DOHH2 (cell line): ENCODE data around the gene SMAD7.

Experiments used
- H3F3A ChIP-seq: fragments of 200-600 bp; sonication (generic), shearing (Covaris generic); 2 replicates; pipeline ENCODE4 v1.6.0; 2016; ENCODE audit warnings: antibody characterized with exemption, mild to moderate bottlenecking; ENCODE audit not compliant: control insufficient read depth, insufficient read depth
- H3K27ac ChIP-seq: fragments of 200-600 bp; sonication (generic); 2 replicates; pipeline ENCODE4 v1.5.1; 2014; ENCODE audit warnings: low read depth, mild to moderate bottlenecking, low read length, moderate library complexity
- H3K27me3 ChIP-seq: fragments of 200-600 bp; sonication (generic); 2 replicates; pipeline ENCODE4 v1.6.1; 2014; ENCODE audit warnings: mild to moderate bottlenecking, low read length, mixed read lengths; ENCODE audit not compliant: control insufficient read depth
- H3K36me3 ChIP-seq: fragments of 200-600 bp; sonication (generic); 2 replicates; pipeline ENCODE4 v1.6.1; 2014; ENCODE audit warnings: mild to moderate bottlenecking, low read length, moderate library complexity, mixed read lengths; ENCODE audit not compliant: control insufficient read depth
- H3K4me1 ChIP-seq: fragments of 200-600 bp; sonication (generic); 2 replicates; pipeline ENCODE4 v1.6.1; 2014; ENCODE audit warnings: mild to moderate bottlenecking, low read length, mixed read lengths; ENCODE audit not compliant: control insufficient read depth
- H3K4me2 ChIP-seq: fragments of 200-600 bp; sonication (generic); 2 replicates; pipeline ENCODE4 v1.6.0; 2014; ENCODE audit warnings: mild to moderate bottlenecking, low read length, moderate library complexity
- H3K4me3 ChIP-seq: fragments of 200-600 bp; sonication (generic); 2 replicates; pipeline ENCODE4 v1.5.1; 2014; ENCODE audit warnings: mild to moderate bottlenecking, low read length, mixed read lengths
- H3K79me2 ChIP-seq: fragments of 200-600 bp; sonication (generic); 2 replicates; pipeline ENCODE4 v1.6.1; 2014; ENCODE audit warnings: mild to moderate bottlenecking, low read length, mixed read lengths; ENCODE audit not compliant: control insufficient read depth
- H3K9me2 ChIP-seq: fragments of 200-600 bp; sonication (generic); replicated peaks from 2 replicates; pipeline ENCODE4 v1.6.1; 2014; ENCODE audit warnings: mild to moderate bottlenecking, low read length, mixed read lengths; ENCODE audit not compliant: control insufficient read depth
- H3K9me3 ChIP-seq: fragments of 200-600 bp; sonication (generic); 2 replicates; pipeline ENCODE4 v1.6.1; 2014; ENCODE audit warnings: antibody characterized with exemption, low read length, mixed read lengths; ENCODE audit not compliant: control insufficient read depth, insufficient read depth
- H4K20me1 ChIP-seq: fragments of 200-600 bp; sonication (generic); 2 replicates; pipeline ENCODE4 v1.6.0; 2014; ENCODE audit warnings: low read depth, mild to moderate bottlenecking, antibody characterized with exemption, low read length, moderate library complexity; ENCODE audit not compliant: control insufficient read depth, insufficient read depth
- EZH2phosphoT487 ChIP-seq: fragments of 200-600 bp; sonication (generic); IDR thresholded peaks from 2 replicates; pipeline ENCODE4 v1.6.1; 2017; ENCODE audit warnings: borderline replicate concordance, mild to moderate bottlenecking, antibody characterized with exemption, low read length, moderate library complexity, mixed read lengths
- TF ChIP-seq, protein P1 (sequence below): fragments of 200-600 bp; sonication (generic); IDR thresholded peaks from one replicate; pipeline ENCODE4 v1.5.1; 2014; ENCODE audit warnings: antibody characterized with exemption, mild to moderate bottlenecking, low read depth, low read length; ENCODE audit not compliant: poor library complexity, severe bottlenecking

The SMAD7 gene

DNA sequence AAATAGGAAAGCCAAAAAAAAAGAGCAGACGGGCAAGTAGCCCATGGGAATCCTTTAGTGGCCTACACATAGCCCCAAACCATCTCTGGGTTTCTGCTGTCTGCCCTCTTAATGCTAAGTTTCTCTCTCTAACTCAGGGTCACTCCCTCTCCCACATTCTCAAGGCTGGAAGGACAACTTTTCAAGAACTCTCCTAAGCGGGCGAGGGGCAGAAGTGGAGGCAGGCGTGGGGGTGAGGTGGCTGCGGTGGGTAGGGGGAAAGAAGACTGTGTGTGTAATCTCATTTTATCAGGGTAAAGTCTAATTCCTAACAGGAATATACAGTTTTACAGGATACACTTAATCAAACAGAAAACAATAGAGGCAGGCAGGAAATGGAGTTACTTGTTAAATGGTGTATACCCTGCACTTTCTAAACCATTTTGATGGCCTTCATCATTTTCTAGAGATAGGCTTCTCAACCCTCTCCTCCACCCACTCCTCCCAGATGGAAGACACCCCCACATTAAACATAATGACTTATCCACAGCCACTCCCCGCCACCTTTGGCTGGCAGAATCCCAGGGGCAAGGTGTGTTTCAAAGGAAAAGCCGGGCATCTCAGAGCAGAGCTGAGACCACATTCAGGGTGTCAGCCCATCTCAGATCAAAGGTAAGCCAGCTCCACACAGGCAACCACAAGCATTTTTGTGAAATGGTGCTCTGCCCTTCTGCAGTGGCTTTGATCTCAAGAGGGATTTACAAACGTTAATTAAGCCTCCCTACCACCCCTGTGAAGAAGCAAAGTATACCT is 6.8 kb downstream of the SMAD7 start:
- Histone ChIP-seq H3K4me1 (peaks cover 52% of the 10 kb centered on the region), H3K36me3 (no peaks in the 10 kb centered on the region), H3K27ac (no peak overlapping the region), H3K79me2 (no peaks in the 10 kb centered on the region), H3K9me3 (no peaks in the 10 kb centered on the region), H3K9me2 (no peaks in the 10 kb centered on the region), H3F3A (0 out of 2 replicates have a peak, but pooled peaks cover 3% of the 10 kb centered on the region), H3K27me3 (peaks cover 56% of the 10 kb centered on the region), H3K4me2 (no peak overlapping the region), H4K20me1 (no peaks in the 10 kb centered on the region), H3K4me3 (no peak overlapping the region)
- no peak for TF ChIP-seq EZH2phosphoT487
- TF ChIP-seq, protein P1, sequence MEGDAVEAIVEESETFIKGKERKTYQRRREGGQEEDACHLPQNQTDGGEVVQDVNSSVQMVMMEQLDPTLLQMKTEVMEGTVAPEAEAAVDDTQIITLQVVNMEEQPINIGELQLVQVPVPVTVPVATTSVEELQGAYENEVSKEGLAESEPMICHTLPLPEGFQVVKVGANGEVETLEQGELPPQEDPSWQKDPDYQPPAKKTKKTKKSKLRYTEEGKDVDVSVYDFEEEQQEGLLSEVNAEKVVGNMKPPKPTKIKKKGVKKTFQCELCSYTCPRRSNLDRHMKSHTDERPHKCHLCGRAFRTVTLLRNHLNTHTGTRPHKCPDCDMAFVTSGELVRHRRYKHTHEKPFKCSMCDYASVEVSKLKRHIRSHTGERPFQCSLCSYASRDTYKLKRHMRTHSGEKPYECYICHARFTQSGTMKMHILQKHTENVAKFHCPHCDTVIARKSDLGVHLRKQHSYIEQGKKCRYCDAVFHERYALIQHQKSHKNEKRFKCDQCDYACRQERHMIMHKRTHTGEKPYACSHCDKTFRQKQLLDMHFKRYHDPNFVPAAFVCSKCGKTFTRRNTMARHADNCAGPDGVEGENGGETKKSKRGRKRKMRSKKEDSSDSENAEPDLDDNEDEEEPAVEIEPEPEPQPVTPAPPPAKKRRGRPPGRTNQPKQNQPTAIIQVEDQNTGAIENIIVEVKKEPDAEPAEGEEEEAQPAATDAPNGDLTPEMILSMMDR, result no peak

DNA sequence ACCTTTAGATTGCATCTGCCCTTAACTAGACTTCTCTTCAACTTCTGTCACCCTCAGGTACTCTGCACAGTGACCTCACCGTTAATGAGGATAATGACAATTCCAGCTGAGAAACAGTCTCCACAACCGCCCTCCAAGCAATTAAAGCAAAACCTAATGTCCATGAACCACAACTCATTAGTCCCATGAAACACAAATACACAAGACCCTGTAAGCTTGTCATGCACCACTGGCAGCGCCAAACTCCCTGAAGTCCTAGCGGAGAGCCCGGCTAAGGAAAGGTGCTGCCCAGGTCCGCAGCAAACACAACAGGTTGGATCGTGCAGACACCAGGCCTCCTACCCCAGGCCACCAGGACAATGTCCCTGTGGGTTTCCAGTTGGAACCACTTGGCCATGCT is 7.4 kb downstream of the SMAD7 start:
- Histone ChIP-seq H3K27ac (no peak overlapping the region), H3K9me2 (no peaks in the 10 kb centered on the region), H3K9me3 (no peaks in the 10 kb centered on the region), H4K20me1 (no peaks in the 10 kb centered on the region), H3K4me2 (no peak overlapping the region), H3K4me3 (no peak overlapping the region), H3K79me2 (no peaks in the 10 kb centered on the region), H3K4me1 (peaks cover 46% of the 10 kb centered on the region), H3K36me3 (no peaks in the 10 kb centered on the region), H3K27me3 (peaks cover 50% of the 10 kb centered on the region), H3F3A (0 out of 2 replicates have a peak, but pooled peaks cover 3% of the 10 kb centered on the region)
- TF ChIP-seq, protein P1, result no peak
- no peak for TF ChIP-seq EZH2phosphoT487

DNA sequence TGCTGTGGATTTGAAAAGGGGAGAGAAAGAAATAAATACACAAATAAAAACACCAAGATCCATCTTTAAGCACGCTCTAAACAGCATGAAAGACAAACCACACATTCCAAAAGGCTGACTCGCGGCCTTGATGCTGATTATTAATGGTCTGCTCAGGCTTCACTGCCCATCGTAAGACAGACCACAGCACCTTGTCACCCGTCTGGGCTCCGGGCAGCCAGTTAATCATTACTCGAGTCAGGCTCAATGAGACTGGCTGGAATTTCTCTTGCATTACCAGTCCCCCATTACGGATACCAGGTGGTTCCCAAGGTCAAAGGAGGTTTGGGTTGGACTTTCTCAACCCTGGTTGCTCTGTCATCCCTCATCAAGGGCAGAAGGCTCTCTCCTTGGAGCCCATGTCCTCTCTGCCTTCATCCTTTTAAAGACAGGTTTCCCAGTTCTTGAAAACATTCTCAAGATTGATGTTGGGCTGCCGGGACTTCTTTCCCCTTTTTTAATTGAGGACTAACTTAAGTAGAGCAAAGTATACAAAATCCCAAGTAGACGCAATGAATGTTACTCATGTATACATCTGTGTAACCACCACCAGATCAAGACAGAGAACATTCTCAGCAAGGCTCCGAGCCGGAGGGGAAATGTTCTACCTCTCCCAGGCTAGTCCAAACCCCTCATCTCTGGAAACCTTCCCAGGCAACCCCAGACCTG is 8.1 kb downstream of the SMAD7 start:
- 0 out of 2 replicates have a peak, but pooled peaks cover 3% of the 10 kb centered on the region for H3F3A ChIP-seq
- H4K20me1 ChIP-seq, result no peaks in the 10 kb centered on the region
- no peak overlapping the region for H3K4me2 ChIP-seq
- TF ChIP-seq, protein P1, result no peak
- no peak for TF ChIP-seq EZH2phosphoT487
- peaks cover 40% of the 10 kb centered on the region for H3K4me1 ChIP-seq
- no peaks in the 10 kb centered on the region for H3K9me2 ChIP-seq
- no peak overlapping the region for H3K4me3 ChIP-seq
- no peak overlapping the region for H3K27ac ChIP-seq
- H3K79me2 ChIP-seq, result no peaks in the 10 kb centered on the region
- peaks cover 44% of the 10 kb centered on the region for H3K27me3 ChIP-seq
- no peaks in the 10 kb centered on the region for H3K9me3 ChIP-seq
- no peaks in the 10 kb centered on the region for H3K36me3 ChIP-seq
